HepG2 (cell line): ENCODE measurements around the gene PRR35. TPM values are rescaled to one million over a fixed set of nuclear protein-coding genes. Genes with fewer than 3 reads are reported as not detected.

Source experiments
- HNRNPL ChIP-seq: fragments of 200-400 bp; formaldehyde crosslinking; IDR thresholded peaks from 2 replicates; pipeline ENCODE4 v1.6.1; 2017; ENCODE audit warnings: mild to moderate bottlenecking, low read depth, low read length
- MLLT10 ChIP-seq: sonication (generic); formaldehyde crosslinking; IDR thresholded peaks from 2 replicates; pipeline ENCODE4 v1.4.0; 2020; ENCODE audit warnings: missing genetic modification reagents
- NCOA2 ChIP-seq: sonication (generic); formaldehyde crosslinking; IDR thresholded peaks from 2 replicates; pipeline ENCODE4 v1.8.0; 2022; ENCODE audit warnings: inconsistent platforms
- PBX2 ChIP-seq: IDR thresholded peaks from 2 replicates; pipeline ENCODE4 v1.6.1; 2016; ENCODE audit warnings: control low read depth
- SAP130 ChIP-seq: IDR thresholded peaks from 2 replicates; pipeline ENCODE4 v1.6.1; 2016; ENCODE audit warnings: low read depth
- STAT5B ChIP-seq: sonication (generic); formaldehyde crosslinking; IDR thresholded peaks from 2 replicates; pipeline ENCODE4 v1.4.0; 2020; ENCODE audit warnings: missing genetic modification reagents
- TOPORS ChIP-seq: sonication (generic); formaldehyde crosslinking; IDR thresholded peaks from 2 replicates; pipeline ENCODE4 v1.8.0; 2023; ENCODE audit warnings: mild to moderate bottlenecking, missing genetic modification reagents
- UBTF ChIP-seq: sonication (generic); formaldehyde crosslinking; IDR thresholded peaks from 2 replicates; pipeline ENCODE4 v1.4.0; 2020; ENCODE audit warnings: mild to moderate bottlenecking, missing genetic modification reagents
- ZBTB10 ChIP-seq: sonication (generic); formaldehyde crosslinking; IDR thresholded peaks from 2 replicates; pipeline ENCODE4 v1.4.0; 2020; ENCODE audit warnings: missing genetic modification reagents, borderline replicate concordance
- ZNF687 ChIP-seq: sonication (generic); formaldehyde crosslinking; IDR thresholded peaks from 2 replicates; pipeline ENCODE4 v1.5.1; 2020; ENCODE audit warnings: mild to moderate bottlenecking, missing genetic modification reagents, moderate library complexity
- polyA plus RNA-seq, 8 experiments: library from polyadenylated mRNA; depleted of rRNA in 3 of 8; stranded (reverse) in 7 of 8; unstranded in 1 of 8; fragments of >200 nt; fragmentation: Illumina TruSeq in 4 of 8; extraction: Trizol in 4 of 8; gene quantifications; 2 replicates each; pipeline versions ENCODE4 v1.2.1 to v1.2.3, GENCODE V29; 2011 to 2016; ENCODE audit warnings: low read depth in 4 of 8, missing spikeins in 1 of 8, mixed read lengths in 1 of 8; ENCODE audit not compliant: insufficient read depth in 1 of 8
- total RNA-seq, 5 experiments: library from RNA; depleted of rRNA; stranded (reverse); fragments of >200 nt; fragmentation: Illumina TruSeq; extraction: Trizol; gene quantifications; 2 replicates each; pipeline ENCODE4 v1.2.3, GENCODE V29; 2016; ENCODE audit warnings: low read depth in 1 of 5

The PRR35 gene
- total and polyA plus RNA-seq, 2 of the 13 experiments (the other 11 are each of a cell fraction or from before 2014, with no cell fraction given): 0.07 to 0.16 TPM

DNA sequence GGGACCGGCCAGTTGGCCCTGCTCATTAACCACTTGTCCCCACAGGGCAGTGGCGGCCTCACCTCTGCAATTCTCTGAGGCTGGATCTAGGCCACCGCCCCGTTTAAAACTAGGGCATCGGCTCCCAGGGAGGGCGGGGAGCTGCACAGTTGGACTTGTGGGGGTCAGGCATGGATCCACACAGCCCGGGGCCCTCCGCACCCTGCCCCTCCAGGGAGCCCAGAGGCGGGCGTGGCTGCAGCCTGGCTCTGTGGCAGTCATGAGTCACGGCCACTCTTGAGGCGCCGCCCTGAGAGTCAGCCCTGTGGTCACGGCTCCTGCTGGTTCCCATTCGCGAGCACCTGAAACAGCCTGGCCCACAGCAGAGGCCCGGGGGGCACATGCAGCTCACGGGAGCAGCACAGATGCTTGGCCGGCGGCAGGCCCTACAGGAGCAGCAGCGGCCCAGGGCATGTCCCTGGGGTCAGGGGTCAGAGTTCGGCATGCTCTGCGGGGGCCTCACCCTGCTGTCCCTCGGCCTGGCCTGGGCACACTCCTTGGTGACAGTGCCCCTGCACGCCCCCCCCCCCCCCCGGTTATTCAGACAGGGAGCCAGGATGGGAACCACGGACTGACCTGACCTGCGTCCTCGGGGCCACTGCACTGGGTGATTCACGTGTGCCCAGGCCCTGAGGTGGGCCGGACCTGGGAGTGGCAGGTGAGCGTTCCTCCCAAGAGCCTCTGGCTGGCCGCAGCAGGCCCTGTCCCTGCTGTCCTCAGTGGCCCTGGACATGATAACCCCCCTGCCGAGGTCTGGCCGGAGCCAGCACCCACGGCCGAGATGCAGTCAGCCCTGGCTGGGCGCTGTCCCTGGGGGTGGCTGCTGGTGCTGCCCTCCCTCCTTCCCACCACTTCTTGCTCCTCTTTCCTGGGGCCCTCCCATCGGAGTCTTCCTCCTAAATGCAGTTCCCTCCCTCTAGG is 24.5 kb upstream of the PRR35 start (continued):
- TF ChIP-seq UBTF (CRISPR knock-in tag): no peak
- TF ChIP-seq STAT5B (CRISPR knock-in tag): no peak
- peak; percentile 42; the same call in 1 of the 2 replicates for TF ChIP-seq ZNF687 (CRISPR knock-in tag)
- no peak for TF ChIP-seq ZBTB10
- TF ChIP-seq MLLT10 (CRISPR knock-in tag): no peak
- 0 out of 2 replicates have a peak, but pooled peaks have one; percentile 16 for TF ChIP-seq HNRNPL
- TF ChIP-seq SAP130 (CRISPR knock-in tag): no peak
- no peak for TF ChIP-seq PBX2 (CRISPR knock-in tag)
- no peak for TF ChIP-seq TOPORS (CRISPR knock-in tag)
- TF ChIP-seq NCOA2 (CRISPR knock-in tag): no peak
